ENCODE data around the gene GOLGB1.

Gene GOLGB1

GRCh38 chr3:121703973-121704372 is 45.6 kb downstream of the GOLGB1 start:
- WGBS = no CpG with 5 or more reads among the region's 5 CpGs

DNA sequence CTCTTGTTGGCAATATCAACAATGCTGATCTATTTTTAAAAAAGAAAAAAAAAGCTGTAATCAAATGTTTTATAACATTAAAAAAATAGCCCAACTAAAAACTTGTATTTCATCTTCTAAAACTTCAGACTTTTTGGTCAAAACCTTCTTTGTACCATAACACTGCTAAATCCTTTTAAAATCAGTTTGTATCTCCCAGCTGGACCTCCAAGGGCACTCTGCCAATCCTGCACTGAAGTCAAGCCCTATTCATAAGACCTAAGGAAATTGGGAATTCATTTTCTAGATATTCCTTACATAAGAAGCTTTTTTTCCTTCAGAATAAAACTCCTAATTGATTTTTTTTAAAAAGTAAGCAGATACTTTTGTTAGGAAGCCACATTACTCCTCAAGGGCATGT is 50.6 kb downstream of the GOLGB1 start:
- Histone ChIP-seq H4K8ac (ENCODE audit: low read length) (no peak overlapping the region), H3K18ac (ENCODE audit: low read depth in 1 of 2, low read length in 2 of 2) (no peak overlapping the region), H2AFZ (ENCODE audit: low read depth, low read length) (no peak overlapping the region), H3K9ac (ENCODE audit: low read length) (no peak overlapping the region), H3K4me1 (ENCODE audit: control insufficient read depth, insufficient read depth, low read depth, low read length) (no peaks in the 10 kb centered on the region), H3K4ac (ENCODE audit: low read depth in 1 of 2, low read length in 2 of 2) (no peak overlapping the region), H2BK5ac (ENCODE audit: low read depth, low read length, poor library complexity, severe bottlenecking) (no peak overlapping the region), H2BK120ac (ENCODE audit: low read depth, low read length) (no peak overlapping the region), H4K91ac (ENCODE audit: low read length) (no peak overlapping the region), H2BK12ac (ENCODE audit: low read length in 2 of 2) (no peak overlapping the region), H3K23ac (ENCODE audit: low read length in 2 of 2) (no peak overlapping the region), H3K27ac (ENCODE audit: low read length, poor library complexity, severe bottlenecking) (no peak overlapping the region), H3K79me1 (replicated peaks; ENCODE audit: low read length, poor library complexity, severe bottlenecking) (peaks cover 11% of the 10 kb centered on the region), H3K27me3 (ENCODE audit: control insufficient read depth in 1 of 2, insufficient read depth in 1 of 2, low read length in 2 of 2) (no peaks in the 10 kb centered on the region), H3K9me3 (ENCODE audit: control insufficient read depth, low read length) (peaks cover under 1% of the 10 kb centered on the region), H3K36me3 (ENCODE audit: control insufficient read depth in 1 of 2, insufficient read depth in 2 of 2, low read depth in 1 of 2, low read length in 2 of 2) (peaks cover 0 to 97% of the 10 kb centered on the region in 2 experiments), H3K14ac (ENCODE audit: low read length in 2 of 2) (no peak overlapping the region), H2BK15ac (ENCODE audit: low read depth, poor library complexity, severe bottlenecking) (no peak overlapping the region), H3K4me3 (ENCODE audit: insufficient read depth in 1 of 2, low read depth in 1 of 2, low read length in 2 of 2) (no peak overlapping the region), H2AK5ac (ENCODE audit: low read length, severe bottlenecking) (no peak overlapping the region), H3K4me2 (ENCODE audit: low read length, poor library complexity, severe bottlenecking) (no peak overlapping the region)
- no peak for DNase-seq

More at GRCh38 chr3:121703973-121704372, 45.6 kb downstream of the GOLGB1 start:
- Histone ChIP-seq H3K4me2 (ENCODE audit: low read length, poor library complexity, severe bottlenecking) (no peak overlapping the region), H3K18ac (ENCODE audit: low read depth in 1 of 2, low read length in 2 of 2) (no peak overlapping the region), H3K4ac (ENCODE audit: low read depth in 1 of 2, low read length in 2 of 2) (no peak overlapping the region), H4K91ac (ENCODE audit: low read length) (no peak overlapping the region), H4K8ac (ENCODE audit: low read length) (no peak overlapping the region), H2BK5ac (ENCODE audit: low read depth, low read length, poor library complexity, severe bottlenecking) (no peak overlapping the region), H3K4me3 (ENCODE audit: insufficient read depth in 1 of 2, low read depth in 1 of 2, low read length in 2 of 2) (no peak overlapping the region), H2BK12ac (ENCODE audit: low read length in 2 of 2) (no peak overlapping the region), H3K27ac (ENCODE audit: low read length, poor library complexity, severe bottlenecking) (no peak overlapping the region), H3K79me1 (replicated peaks; ENCODE audit: low read length, poor library complexity, severe bottlenecking) (peaks cover 20% of the 10 kb centered on the region), H2AK5ac (ENCODE audit: low read length, severe bottlenecking) (no peak overlapping the region), H3K27me3 (ENCODE audit: control insufficient read depth in 1 of 2, insufficient read depth in 1 of 2, low read length in 2 of 2) (no peaks in the 10 kb centered on the region), H3K4me1 (ENCODE audit: control insufficient read depth, insufficient read depth, low read depth, low read length) (no peaks in the 10 kb centered on the region), H2BK15ac (ENCODE audit: low read depth, poor library complexity, severe bottlenecking) (no peak overlapping the region), H3K9me3 (ENCODE audit: control insufficient read depth, low read length) (peaks cover 5% of the 10 kb centered on the region), H3K14ac (ENCODE audit: low read length in 2 of 2) (no peak overlapping the region), H2AFZ (ENCODE audit: low read depth, low read length) (no peak overlapping the region), H3K9ac (ENCODE audit: low read length) (no peak overlapping the region), H2BK120ac (ENCODE audit: low read depth, low read length) (no peak overlapping the region), H3K23ac (ENCODE audit: low read length in 2 of 2) (no peak overlapping the region), H3K36me3 (ENCODE audit: control insufficient read depth in 1 of 2, insufficient read depth in 2 of 2, low read depth in 1 of 2, low read length in 2 of 2) (peaks cover 8 to 83% of the 10 kb centered on the region in 2 experiments)
- DNase-seq = no peak

DNA sequence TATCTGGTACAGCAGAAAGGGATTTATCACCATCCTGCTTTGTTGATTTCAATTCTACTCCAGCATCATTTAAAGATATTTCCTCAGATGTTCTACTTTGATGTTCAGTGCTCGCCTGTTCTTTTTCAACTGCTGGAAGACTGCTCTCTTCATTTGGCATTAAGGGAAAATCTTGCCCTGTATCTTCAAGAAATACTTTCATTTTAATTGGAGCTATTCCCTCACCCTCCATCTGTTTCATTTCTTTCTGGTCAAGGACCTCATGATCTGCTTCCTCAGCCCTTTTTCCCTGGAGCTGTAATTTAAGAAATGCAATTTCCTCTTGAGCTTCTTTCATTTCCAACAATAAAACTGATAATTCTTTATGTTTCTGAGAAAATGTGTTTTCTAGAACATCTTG is 51.1 kb downstream of the GOLGB1 start:
- no peaks in the 10 kb centered on the region for H3K4me1 ChIP-seq (ENCODE audit: control insufficient read depth, insufficient read depth, low read depth, low read length)
- H3K27ac ChIP-seq (ENCODE audit: low read length, poor library complexity, severe bottlenecking) = no peak overlapping the region
- H3K4me3 ChIP-seq (ENCODE audit: insufficient read depth in 1 of 2, low read depth in 1 of 2, low read length in 2 of 2) = no peak overlapping the region
- H2BK120ac ChIP-seq (ENCODE audit: low read depth, low read length) = no peak overlapping the region
- no peak overlapping the region for H2AK5ac ChIP-seq (ENCODE audit: low read length, severe bottlenecking)
- H3K23ac ChIP-seq (ENCODE audit: low read length in 2 of 2) = no peak overlapping the region
- no peak overlapping the region for H2BK12ac ChIP-seq (ENCODE audit: low read length in 2 of 2)
- H4K8ac ChIP-seq (ENCODE audit: low read length) = no peak overlapping the region
- H3K9ac ChIP-seq (ENCODE audit: low read length) = no peak overlapping the region
- no peak overlapping the region for H3K4ac ChIP-seq (ENCODE audit: low read depth in 1 of 2, low read length in 2 of 2)
- H3K79me1 ChIP-seq (replicated peaks; ENCODE audit: low read length, poor library complexity, severe bottlenecking) = peaks cover 11% of the 10 kb centered on the region
- no peak overlapping the region for H3K18ac ChIP-seq (ENCODE audit: low read depth in 1 of 2, low read length in 2 of 2)
- no peak overlapping the region for H2BK15ac ChIP-seq (ENCODE audit: low read depth, poor library complexity, severe bottlenecking)
- H4K91ac ChIP-seq (ENCODE audit: low read length) = no peak overlapping the region
- H3K4me2 ChIP-seq (ENCODE audit: low read length, poor library complexity, severe bottlenecking) = no peak overlapping the region
- WGBS = 91% methylated on average over 1 of the region's 1 CpG
- no peak overlapping the region for H2AFZ ChIP-seq (ENCODE audit: low read depth, low read length)
- H3K9me3 ChIP-seq (ENCODE audit: control insufficient read depth, low read length) = no peaks in the 10 kb centered on the region
- H3K27me3 ChIP-seq (ENCODE audit: control insufficient read depth in 1 of 2, insufficient read depth in 1 of 2, low read length in 2 of 2) = no peaks in the 10 kb centered on the region
- H3K14ac ChIP-seq (ENCODE audit: low read length in 2 of 2) = no peak overlapping the region
- peaks cover 0 to 97% of the 10 kb centered on the region in 2 experiments for H3K36me3 ChIP-seq (ENCODE audit: control insufficient read depth in 1 of 2, insufficient read depth in 2 of 2, low read depth in 1 of 2, low read length in 2 of 2)
- DNase-seq = no peak
- no peak overlapping the region for H2BK5ac ChIP-seq (ENCODE audit: low read depth, low read length, poor library complexity, severe bottlenecking)

DNA sequence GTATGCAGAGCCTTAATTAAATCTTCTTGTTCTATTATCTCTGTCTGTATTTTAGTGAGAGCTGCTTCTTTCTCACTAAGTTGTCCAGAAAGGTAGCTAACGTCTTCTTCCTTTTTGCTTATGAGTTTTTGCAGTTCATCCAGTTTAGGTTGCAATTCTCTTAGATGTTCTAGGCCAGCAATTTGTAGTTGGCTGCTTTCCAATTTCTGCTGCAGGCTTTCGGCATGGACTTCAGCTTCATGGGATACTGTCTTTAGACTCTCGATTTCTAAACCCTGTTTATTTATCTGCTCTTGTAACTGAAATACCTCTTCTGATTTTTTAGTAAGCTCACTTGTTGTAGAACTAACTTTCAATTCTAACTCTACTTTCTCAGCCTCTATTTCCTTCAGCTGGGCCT is 53.4 kb downstream of the GOLGB1 start:
- no peak for DNase-seq
- WGBS = 98% methylated on average over 3 of the region's 3 CpGs
- H2AK5ac ChIP-seq (ENCODE audit: low read length, severe bottlenecking) = no peak overlapping the region
- peaks cover 0 to 98% of the 10 kb centered on the region in 2 experiments for H3K36me3 ChIP-seq (ENCODE audit: control insufficient read depth in 1 of 2, insufficient read depth in 2 of 2, low read depth in 1 of 2, low read length in 2 of 2)
- H2BK120ac ChIP-seq (ENCODE audit: low read depth, low read length) = no peak overlapping the region
- H3K27ac ChIP-seq (ENCODE audit: low read length, poor library complexity, severe bottlenecking) = no peak overlapping the region
- H2BK12ac ChIP-seq (ENCODE audit: low read length in 2 of 2) = no peak overlapping the region
- no peak overlapping the region for H3K18ac ChIP-seq (ENCODE audit: low read depth in 1 of 2, low read length in 2 of 2)
- no peak overlapping the region for H3K4ac ChIP-seq (ENCODE audit: low read depth in 1 of 2, low read length in 2 of 2)
- no peak overlapping the region for H4K91ac ChIP-seq (ENCODE audit: low read length)
- H3K79me1 ChIP-seq (replicated peaks; ENCODE audit: low read length, poor library complexity, severe bottlenecking) = peaks cover 9% of the 10 kb centered on the region
- no peak overlapping the region for H3K4me2 ChIP-seq (ENCODE audit: low read length, poor library complexity, severe bottlenecking)
- no peak overlapping the region for H3K4me3 ChIP-seq (ENCODE audit: insufficient read depth in 1 of 2, low read depth in 1 of 2, low read length in 2 of 2)
- H3K9me3 ChIP-seq (ENCODE audit: control insufficient read depth, low read length) = no peaks in the 10 kb centered on the region
- H3K14ac ChIP-seq (ENCODE audit: low read length in 2 of 2) = no peak overlapping the region
- no peaks in the 10 kb centered on the region for H3K4me1 ChIP-seq (ENCODE audit: control insufficient read depth, insufficient read depth, low read depth, low read length)
- H3K9ac ChIP-seq (ENCODE audit: low read length) = no peak overlapping the region
- no peak overlapping the region for H2BK15ac ChIP-seq (ENCODE audit: low read depth, poor library complexity, severe bottlenecking)
- H3K23ac ChIP-seq (ENCODE audit: low read length in 2 of 2) = no peak overlapping the region
- H2BK5ac ChIP-seq (ENCODE audit: low read depth, low read length, poor library complexity, severe bottlenecking) = no peak overlapping the region
- no peaks in the 10 kb centered on the region for H3K27me3 ChIP-seq (ENCODE audit: control insufficient read depth in 1 of 2, insufficient read depth in 1 of 2, low read length in 2 of 2)
- no peak overlapping the region for H2AFZ ChIP-seq (ENCODE audit: low read depth, low read length)
- H4K8ac ChIP-seq (ENCODE audit: low read length) = no peak overlapping the region
